GM19023 (cell line): ENCODE data around the gene SLC35G6.

Source experiments
- ATAC-seq: cut with Tn5 transposase; IDR thresholded peaks from one replicate; pipeline ENCODE4 v1.9.1; 2021; ENCODE audit warnings: mild to moderate bottlenecking, moderate library complexity; ENCODE audit not compliant: unreplicated experiment

Gene SLC35G6

GRCh38 chr17:7499161-7499560 lies 17.9 kb downstream of the SLC35G6 start:
- ATAC-seq = no peak

GRCh38 chr17:7501729-7502128 lies 20.5 kb downstream of the SLC35G6 start:
- ATAC-seq = no peak

- ATAC-seq = no peak
Observed at GRCh38 chr17:7502171-7502847, 21.1 kb downstream of the SLC35G6 start.

GRCh38 chr17:7502987-7503386 lies 21.7 kb downstream of the SLC35G6 start:
- ATAC-seq = no peak

GRCh38 chr17:7503521-7503920 lies 22.3 kb downstream of the SLC35G6 start:
- ATAC-seq = no peak

- no peak for ATAC-seq
Observed at GRCh38 chr17:7508145-7508544, 26.9 kb downstream of the SLC35G6 start.

GRCh38 chr17:7508846-7509245 lies 27.6 kb downstream of the SLC35G6 start:
- no peak for ATAC-seq

GRCh38 chr17:7509937-7510336 lies 28.7 kb downstream of the SLC35G6 start:
- no peak for ATAC-seq

- no peak for ATAC-seq
Observed at GRCh38 chr17:7511108-7511507, 29.9 kb downstream of the SLC35G6 start.

- no peak for ATAC-seq
Observed at GRCh38 chr17:7512105-7512504, 30.9 kb downstream of the SLC35G6 start.

- no peak for ATAC-seq
Observed at GRCh38 chr17:7512824-7513540, 31.7 kb downstream of the SLC35G6 start.

- ATAC-seq = no peak
Observed at GRCh38 chr17:7513850-7514419, 32.7 kb downstream of the SLC35G6 start.

GRCh38 chr17:7515911-7516610 lies 34.8 kb downstream of the SLC35G6 start:
- ATAC-seq = no peak

- ATAC-seq = no peak
Observed at GRCh38 chr17:7523033-7523432, 41.8 kb downstream of the SLC35G6 start.

- ATAC-seq = no peak
Observed at GRCh38 chr17:7528842-7529241, 47.6 kb downstream of the SLC35G6 start.

- ATAC-seq = no peak
Observed at GRCh38 chr17:7530023-7530900, 49.0 kb downstream of the SLC35G6 start.
